ENCODE measurements around the gene CCL22.

DNA sequence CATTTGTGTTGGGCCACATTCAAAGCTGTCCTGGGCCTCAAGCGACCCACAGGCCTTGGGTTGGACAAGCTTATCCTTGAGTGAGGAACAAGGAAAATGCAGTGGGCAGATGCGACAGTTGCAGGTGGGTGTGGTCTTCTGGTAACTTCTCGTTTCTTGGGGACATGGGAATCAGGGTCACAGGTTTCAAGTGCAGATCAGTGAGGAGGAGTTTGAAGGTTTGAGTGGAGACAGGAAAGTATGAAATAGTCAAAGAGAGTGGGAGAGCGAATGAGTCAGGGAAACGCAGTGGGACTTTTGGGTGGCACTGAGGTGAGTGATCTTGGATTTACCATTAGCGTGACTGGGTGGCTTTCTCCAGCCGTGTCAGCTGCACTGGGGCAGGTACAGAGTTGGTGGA is 15.4 kb upstream of the CCL22 start:
- TF ChIP-seq, protein P1, sequence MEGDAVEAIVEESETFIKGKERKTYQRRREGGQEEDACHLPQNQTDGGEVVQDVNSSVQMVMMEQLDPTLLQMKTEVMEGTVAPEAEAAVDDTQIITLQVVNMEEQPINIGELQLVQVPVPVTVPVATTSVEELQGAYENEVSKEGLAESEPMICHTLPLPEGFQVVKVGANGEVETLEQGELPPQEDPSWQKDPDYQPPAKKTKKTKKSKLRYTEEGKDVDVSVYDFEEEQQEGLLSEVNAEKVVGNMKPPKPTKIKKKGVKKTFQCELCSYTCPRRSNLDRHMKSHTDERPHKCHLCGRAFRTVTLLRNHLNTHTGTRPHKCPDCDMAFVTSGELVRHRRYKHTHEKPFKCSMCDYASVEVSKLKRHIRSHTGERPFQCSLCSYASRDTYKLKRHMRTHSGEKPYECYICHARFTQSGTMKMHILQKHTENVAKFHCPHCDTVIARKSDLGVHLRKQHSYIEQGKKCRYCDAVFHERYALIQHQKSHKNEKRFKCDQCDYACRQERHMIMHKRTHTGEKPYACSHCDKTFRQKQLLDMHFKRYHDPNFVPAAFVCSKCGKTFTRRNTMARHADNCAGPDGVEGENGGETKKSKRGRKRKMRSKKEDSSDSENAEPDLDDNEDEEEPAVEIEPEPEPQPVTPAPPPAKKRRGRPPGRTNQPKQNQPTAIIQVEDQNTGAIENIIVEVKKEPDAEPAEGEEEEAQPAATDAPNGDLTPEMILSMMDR (IDR thresholded peaks at IDR 0.05) = no peak
- TF ChIP-seq EZH2 (IDR thresholded peaks at IDR 0.05) (no peak), EZH2phosphoT487 (IDR thresholded peaks at IDR 0.05) (no peak)

All from neural progenitor cell (in vitro differentiated cells).